Fibroblast of skin of abdomen (primary cell): ENCODE results near the gene CCDC192.
A peak's percentile ranks its signal among the peaks of the same experiment; 100 is the strongest.
"Not testable (repeated sequence)": the region's sequence is repeated elsewhere in the genome, so short reads cannot be mapped to it uniquely, and the experiment has no call there.

Experiments used
- DNase-seq: peaks from one replicate; pipeline ENCODE4 v3.0.0-alpha.2; 2013

Gene CCDC192

GRCh38 chr5:127766676-127767335, 63.6 kb downstream of the CCDC192 start:
- DNase-seq = peak; percentile 12

GRCh38 chr5:127769386-127769785, 66.2 kb downstream of the CCDC192 start:
- no peak for DNase-seq

DNA sequence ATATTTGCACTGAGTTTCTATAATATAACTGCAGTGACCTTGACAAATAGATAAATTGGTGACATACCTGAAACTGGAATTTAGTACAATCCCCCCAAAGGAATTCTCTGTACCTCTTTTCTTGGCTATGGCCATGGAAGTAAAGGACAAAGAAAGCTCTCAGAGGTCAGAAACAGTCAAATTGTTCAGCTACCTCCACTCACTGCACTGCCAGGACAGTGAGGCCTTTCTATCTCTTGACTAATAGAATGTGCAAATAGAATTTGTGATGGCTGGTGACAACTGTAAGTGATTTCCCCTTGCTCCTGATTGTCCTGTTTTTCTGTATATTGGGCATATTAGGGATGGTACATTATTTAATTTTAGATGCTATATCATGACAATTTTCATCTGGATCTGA, 67.1 kb downstream of the CCDC192 start:
- DNase-seq = no peak

DNA sequence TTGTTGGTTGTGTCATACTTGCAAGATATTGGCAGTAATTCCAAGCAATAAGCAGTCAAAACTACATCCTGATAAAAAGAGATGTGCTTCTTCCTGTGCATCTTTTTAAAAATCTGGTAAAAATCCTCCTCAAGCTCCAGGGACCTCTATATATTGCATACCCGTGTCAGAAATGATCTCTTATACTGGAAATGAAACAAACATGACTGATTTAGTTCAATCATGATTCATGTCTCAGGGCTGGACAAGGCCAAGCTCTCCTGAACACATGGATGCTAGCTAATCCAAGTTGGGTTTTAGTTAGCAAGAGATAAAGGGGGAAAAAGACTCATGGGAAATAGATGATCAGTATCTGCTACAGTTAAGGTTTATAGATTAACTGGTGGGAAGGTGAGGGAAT, 69.3 kb downstream of the CCDC192 start:
- DNase-seq = no peak

GRCh38 chr5:127774221-127774620, 71.0 kb downstream of the CCDC192 start:
- no peak for DNase-seq

DNA sequence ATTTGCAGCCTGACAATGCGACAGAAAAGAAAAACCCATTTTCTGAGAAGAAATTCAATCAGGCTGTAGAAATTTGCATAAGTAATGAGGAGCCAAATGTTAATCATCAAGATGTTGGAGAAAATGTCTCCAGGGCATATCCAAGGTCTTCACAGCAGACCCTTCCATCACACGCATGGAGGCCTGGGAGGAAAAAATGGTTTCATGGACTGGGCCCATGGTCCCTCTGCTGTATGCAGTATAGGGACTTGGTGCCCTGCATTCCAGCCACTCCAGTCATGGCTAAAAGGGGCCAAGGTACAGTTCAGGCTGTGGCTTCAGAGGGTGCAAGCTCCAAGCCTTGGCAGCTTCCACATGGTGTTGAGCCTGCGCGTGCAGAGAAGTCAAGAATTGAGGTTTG, 73.3 kb downstream of the CCDC192 start:
- DNase-seq = no peak

DNA sequence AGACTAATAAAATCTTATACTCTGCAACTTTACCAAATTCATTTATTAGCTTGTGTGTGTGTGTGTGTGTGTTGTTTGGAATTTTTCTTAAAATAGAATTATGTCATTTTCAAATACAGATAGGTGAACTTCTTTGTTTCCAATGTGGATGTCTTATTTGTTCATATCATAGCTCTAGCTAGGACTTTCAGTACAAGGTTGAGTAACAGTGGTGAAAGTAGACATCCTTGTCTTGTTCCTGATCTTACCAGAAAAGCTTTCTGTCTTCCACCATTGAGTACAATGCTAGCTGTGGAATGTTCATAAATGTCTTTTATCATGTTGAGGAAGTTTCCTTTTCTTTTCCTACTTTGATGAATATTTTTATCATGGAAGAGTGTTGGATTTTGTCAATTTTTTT, 74.8 kb downstream of the CCDC192 start:
- DNase-seq = no peak

DNA sequence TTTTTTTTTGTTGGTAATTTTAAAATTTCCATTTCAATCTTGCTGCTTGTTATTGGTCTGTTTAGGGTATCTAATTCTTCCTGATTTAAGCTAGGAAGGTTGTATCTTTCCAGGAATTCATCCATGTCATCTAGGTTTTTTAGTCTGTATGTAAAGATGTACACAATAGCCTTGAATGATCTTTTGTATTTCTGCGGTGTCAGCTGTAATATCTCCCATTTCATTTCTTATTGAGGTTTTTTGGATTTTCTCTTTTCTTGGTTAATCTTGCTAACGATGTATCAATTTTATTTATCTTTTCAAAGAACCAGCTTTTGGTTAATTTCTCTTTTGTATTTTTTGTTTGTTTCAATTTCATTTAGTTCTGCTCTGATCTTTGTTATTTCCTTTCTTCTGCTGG, 79.3 kb downstream of the CCDC192 start:
- DNase-seq = not testable (repeated sequence)

DNA sequence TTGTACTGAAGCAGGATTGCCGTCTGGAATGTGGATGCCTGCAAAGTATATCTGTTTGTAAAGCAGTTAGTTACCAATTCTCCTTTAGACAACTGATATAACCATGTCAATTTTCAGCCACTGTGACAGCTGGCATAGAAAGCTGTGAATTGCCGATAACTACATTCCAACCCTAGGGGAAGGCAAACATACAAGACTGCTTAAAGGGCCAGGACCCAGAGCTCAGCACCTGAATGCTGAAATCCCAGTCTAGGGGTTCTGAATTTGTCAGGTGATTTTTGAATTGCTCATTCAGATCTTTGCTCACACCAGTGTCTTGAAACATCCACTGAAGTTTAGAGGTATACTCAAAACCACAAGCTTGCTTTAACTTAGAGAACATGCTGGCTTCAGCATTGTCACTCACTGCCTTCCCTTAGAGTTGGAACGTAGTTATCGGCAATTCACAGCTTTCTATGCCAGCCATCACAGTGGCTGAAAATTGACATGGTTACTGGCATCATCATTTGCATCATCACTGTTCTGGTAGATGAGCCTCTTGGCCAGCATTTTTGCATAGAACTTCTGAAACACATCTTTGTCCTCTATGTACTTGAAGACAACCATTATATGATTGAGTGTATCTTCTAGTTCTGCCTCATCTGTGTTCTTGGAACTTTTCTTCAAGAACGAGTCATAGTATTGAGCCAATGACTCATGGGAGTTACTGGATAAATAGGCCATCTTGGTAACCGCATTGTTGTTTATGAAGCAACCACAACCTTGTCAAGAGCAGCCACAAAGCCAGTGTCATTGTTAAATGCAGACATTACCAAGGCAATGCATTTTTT, 82.1 kb downstream of the CCDC192 start:
- peak; percentile 88 for DNase-seq

DNA sequence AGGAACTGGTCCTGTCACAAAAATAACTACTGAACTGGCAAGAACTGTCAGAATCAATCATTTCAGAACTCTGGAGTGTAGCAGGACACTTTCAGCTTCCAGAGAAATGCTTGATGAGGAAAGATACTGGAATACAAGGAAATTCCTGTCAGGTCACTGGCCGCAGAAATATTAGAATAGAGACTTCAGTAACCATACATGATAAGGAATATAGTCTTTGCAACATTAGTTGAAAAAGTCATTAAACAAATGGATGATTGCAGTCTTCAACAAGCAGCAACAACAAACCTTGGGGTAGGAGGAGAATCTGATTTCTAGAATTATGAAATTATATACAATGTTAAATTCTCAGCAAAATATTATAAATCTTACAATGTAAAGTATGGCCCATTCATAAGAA, 88.2 kb downstream of the CCDC192 start:
- no peak for DNase-seq

DNA sequence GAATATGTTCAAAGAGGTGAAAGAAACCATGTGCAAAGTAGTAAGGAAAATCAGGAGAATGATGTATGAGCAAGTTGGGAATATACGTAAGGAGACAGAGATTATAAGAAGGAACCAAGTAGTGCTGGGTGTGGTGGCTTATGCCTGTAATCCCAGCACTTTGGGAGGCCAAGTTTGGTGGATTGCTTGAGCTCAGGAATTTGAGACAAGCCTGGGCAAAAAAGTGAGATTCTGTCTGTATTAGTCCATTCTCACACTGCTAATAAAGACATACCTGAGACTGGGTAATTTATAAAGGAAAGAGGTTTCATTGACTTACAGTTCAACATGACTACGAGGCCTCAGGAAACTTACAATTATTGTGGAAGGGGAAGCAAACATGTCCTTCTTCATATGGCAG, 88.7 kb downstream of the CCDC192 start:
- not testable (repeated sequence) for DNase-seq

GRCh38 chr5:127793052-127793451, 89.9 kb downstream of the CCDC192 start:
- DNase-seq = no peak

GRCh38 chr5:127793879-127794278, 90.7 kb downstream of the CCDC192 start:
- DNase-seq = no peak

DNA sequence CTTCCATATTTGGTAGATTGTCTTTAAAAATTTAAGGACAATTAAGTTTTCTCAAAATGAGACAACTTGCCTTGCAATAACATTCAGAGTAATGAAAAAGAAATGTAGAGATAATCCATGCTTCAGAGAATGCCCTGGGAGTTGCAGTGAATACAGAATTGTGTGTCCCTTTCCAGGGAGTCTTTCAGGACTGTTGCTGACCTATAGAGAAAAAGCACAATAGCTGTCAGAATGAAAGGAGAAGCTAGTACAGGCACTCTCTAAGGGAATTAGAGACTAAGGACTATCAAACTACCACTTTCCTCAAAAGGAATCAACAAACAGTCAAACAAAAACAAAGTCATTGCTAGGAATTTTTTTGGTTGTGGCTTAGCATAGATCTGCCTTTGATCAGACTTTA, 93.0 kb downstream of the CCDC192 start:
- no peak for DNase-seq

GRCh38 chr5:127799293-127799905, 96.2 kb downstream of the CCDC192 start:
- no peak for DNase-seq

DNA sequence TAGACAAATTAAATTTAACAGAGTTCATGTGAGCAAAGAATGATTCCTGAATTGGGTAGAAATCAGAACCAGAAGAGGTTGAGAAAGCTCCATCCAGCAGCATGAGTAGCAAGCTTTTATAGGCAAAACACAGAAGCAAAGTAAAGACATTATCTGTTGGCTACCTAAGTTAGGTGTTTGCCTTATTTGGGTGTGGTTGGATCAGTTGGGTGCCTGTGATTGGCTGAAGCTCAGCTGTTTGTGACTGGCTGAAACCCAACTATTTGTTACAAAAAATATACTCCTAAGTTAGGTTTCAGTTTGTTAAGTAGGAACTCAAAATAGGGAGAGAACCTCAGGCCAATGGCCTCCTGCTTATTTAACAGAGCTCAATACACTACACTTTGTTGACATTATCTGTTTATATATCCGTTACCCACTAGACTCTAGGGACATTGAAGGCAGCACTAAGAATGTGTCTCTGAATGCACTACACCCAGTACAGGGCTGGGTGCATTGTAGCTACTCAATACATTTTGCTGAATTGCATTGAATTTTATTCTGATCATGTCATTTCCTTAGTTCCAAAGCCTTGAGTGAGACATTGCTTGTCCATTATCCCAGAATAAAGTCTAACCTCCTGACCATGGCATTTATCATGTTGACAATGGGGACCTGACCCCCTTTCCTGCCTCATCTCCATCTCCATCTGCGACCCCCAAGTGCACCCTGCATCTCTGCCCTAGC, 98.7 kb downstream of the CCDC192 start:
- DNase-seq = peak; percentile 66

- peak; percentile 25 for DNase-seq
Measured at GRCh38 chr5:127802477-127802865, 99.3 kb downstream of the CCDC192 start.

- peak; percentile 74 for DNase-seq
Measured at GRCh38 chr5:127804886-127805426, 101.8 kb downstream of the CCDC192 start.

GRCh38 chr5:127805448-127805847, 102.3 kb downstream of the CCDC192 start:
- DNase-seq = no peak

- DNase-seq = no peak
Measured at GRCh38 chr5:127806776-127807175, 103.6 kb downstream of the CCDC192 start.

DNA sequence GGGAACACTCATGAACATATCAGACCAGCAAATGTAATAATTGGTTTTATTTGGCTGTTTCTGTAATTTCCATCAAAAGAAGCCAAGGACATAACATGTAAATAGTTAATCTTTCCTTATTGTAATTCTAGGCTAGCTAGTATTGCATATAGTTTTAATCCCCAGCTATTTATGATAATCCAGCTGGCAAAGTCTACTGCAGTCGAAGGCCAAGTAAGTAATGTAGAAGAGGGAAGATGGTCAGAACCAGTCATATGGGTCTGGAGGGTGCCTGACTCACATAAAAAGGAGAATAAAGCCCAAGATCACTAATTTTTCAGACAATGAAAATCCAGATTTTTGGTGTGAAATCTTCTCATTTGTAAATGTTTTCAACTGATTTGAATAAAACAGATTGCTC, 106.3 kb downstream of the CCDC192 start:
- no peak for DNase-seq

DNA sequence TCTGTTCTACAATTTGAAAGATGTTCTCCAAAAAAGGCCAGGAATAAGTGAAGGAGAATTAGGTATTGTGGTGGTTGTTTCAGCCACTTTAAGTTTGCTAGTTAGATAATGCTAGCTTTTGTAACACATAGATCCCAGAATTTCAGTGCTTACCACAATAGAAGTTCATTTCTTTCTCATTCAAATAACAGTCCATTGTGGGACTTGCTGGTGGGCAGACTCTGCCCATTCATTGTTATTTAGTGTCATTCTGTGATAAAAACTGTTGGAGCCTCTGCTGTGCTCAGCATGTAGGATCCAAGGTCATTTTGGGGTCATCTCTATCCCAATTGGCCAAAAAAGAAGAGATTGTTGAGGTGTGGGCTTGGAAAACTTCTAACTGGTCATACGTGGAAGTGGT, 106.8 kb downstream of the CCDC192 start:
- DNase-seq = no peak
